Measurements from ENCODE around the gene COG3.

The COG3 gene

DNA sequence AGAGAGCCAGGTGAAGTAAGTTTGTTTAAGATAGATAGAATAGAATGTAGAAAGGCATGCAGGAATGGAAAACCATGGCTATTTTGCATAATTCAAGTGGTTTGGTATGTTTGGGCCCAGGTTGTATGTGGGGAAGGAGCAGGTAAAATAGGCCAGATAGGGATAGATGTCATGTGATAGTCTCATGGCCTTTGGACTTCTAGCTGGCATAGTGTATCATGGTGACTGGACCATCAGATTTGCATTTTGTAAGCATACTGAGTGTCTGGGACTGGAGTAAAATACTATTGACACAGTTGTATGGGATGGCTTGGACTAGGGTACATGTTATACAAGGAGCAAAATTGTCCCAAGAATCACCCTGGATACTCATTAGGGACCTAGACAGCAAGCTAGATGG is 38.9 kb downstream of the COG3 start:
- DNase-seq (ENCODE audit: low read depth in 2 of 2): no peak

DNA sequence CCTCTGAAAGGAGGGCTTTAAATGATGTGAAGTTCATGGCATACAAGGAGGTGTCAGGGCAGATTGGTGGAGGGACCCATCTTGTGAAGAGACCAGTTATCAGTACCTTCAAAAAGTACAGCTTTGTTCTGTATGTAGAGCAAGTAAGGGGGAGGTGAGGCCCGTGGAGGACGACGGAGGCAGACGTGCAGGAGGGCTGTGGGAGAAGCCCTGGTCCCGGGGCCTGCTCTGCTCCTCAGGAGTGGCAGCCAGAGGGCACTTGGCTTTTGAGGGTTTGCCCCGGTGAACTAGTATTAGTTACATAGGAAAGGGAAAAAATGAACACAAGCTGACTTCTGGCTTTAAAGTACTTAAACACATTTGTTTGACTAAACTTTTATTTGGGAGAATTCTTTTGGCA is 42.1 kb downstream of the COG3 start:
- no peak for DNase-seq (ENCODE audit: low read depth in 2 of 2)

DNA sequence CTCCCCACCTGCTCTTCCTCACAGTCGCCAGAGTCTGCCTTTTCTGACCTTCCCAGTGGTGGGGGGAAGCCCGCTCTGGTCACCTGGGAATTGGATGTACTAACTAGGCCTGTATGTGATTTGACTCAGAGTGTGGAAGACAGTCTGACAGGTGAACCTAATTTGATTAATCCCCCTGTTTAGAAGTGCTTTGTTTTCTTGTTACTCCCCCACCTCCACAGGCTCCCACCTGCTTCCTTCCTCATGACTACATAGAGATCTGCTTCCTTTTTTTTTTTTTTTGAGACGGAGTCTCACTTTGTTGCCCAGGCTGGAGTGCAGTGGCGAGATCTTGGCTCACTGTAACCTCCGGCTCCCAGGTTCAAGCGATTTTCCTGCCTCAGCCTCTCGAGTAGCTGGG is 44.0 kb downstream of the COG3 start:
- DNase-seq (ENCODE audit: low read depth in 2 of 2): no peak

DNA sequence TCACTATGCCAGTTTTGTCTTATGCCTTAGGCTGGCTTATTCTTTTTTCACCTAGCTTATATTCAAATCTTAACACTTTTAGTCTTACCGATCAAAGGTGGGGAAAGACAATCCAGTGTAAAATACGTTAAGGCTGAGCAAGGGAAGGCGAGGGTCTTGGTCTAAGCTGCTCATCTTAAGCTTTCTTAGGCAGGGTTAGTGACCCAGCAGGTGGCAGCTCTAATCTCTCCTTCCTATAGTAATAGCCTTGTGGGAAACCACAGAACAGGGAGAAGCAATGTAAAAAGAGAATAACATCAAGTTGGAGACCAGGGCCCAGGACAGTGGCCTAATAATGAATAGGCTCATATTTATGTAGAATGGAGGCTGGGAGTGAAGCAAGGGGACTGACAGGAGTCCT is 45.9 kb downstream of the COG3 start:
- DNase-seq (ENCODE audit: low read depth in 2 of 2): no peak

DNA sequence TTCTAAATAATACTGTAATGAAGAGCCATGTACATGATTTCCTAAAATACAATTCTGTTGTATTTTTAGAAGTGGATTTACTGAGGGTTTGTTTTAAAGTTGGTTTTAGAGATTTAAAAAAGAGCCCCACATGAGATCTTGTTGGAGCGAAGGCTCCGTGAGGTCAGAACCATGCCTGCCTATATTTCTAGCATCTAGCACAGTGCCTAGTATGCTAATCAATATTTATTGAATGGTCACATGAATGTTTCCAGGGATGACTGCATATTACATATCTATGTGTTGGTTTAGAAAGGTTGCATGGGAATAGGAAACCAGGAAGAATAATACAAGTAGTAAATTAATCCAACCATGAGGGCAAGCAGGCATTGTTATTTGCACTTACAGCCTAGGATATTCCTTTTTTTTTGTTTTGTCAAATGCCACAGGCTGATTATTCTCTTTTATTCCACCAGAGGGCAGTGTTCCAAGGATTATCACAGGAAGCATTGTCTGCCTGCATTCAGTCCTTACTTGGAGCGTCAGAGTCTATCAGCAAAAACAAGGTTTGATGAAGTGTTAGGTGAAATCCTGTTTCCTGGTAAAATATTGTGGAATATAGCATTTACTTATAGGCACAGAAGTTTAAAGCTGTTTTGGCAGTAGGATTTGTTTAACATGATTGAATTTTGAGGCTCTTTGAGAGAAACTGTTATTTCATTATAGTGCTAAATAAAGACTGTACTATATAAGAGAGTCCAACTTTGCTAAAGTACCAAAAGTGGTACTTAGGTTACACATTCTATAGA is 46.8 kb downstream of the COG3 start:
- DNase-seq (ENCODE audit: low read depth in 2 of 2): no peak

DNA sequence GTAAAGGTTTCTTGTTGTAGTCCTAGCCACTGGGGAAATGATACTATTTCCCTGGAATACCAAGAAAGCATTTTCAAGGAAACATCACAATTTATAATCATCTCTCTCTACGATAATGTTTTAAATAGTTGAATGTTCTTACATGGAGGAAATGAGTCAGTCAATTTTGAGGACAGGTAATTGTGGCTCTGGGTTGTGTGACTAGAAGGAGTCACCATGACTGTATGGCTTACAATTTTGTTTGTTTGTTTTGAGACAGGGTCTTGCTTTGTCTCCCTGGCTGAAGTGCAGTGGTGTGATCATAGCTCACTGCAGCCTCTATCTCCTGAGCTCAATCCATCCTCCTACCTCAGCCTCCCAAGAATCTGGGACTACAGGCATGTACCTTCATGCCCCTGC is 47.4 kb downstream of the COG3 start:
- DNase-seq (ENCODE audit: low read depth in 2 of 2): no peak

DNA sequence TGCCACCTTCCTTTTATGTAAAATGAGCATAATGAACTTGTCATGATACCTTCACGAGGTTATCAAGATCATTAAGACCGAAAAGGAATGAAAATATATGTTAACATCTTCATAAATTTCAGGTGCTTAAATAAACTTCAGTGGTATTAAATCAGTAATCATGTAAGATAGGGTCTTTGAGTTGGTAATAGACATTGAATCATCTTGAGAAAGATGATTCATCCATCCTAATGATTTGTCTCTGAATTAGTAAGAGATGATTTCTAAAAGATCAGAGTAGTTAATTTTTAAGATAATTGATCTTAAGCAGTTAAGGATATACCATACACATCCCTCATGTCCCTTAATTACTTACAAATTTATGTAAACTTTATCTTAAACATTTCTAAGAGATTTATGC is 52.0 kb downstream of the COG3 start:
- no peak for DNase-seq (ENCODE audit: low read depth in 2 of 2)

DNA sequence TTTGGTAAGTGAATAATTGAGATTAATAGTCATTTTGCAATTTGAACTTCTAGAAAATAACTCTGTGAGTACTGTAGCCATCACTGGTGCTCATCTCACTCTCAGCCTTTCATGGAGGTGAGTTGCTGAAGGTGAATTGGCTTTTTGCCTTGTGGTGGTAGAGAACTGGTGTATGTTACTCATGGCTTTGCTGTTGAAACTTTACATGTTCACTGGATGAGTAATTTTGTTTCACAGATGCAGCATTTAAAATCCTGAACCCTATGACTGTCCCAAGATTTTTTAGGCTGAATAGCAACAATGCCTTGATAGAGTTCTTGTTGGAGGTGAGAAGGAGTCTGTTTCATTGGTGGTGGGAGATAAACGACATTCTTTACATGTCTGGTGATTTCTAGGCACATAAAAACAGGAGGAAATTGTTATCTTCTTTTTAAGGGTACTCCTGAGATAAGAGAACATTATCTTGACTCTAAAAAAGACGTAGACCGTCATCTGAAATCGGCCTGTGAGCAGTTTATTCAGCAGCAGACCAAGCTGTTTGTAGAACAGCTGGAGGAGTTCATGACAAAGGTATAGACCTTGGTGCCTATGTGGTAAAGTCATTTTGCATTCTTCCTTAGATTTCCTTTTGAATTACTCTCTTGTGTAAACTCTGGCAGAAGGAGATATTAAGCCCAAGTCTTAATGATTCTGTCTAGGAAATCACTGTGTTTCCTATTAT is 53.9 kb downstream of the COG3 start:
- no peak for DNase-seq (ENCODE audit: low read depth in 2 of 2)

DNA sequence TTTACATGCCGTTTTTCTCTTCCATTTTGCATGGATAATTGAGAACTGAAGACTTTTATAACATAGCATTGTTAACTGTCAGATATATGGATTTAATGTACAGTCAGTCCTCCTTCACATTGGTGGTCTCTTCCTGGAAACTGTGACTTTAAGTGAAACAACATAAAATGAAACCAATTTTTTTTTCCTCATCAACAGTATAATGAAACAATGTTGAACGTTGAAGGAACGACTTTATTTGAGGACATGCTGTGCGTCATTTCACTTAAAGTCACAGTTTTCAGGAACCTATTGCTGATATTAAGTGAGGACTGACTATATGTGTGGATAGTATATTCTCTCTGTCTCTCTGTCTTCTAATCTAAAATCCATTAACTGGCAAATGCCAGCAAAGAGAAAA is 54.8 kb downstream of the COG3 start:
- DNase-seq (ENCODE audit: low read depth in 2 of 2): no peak

DNA sequence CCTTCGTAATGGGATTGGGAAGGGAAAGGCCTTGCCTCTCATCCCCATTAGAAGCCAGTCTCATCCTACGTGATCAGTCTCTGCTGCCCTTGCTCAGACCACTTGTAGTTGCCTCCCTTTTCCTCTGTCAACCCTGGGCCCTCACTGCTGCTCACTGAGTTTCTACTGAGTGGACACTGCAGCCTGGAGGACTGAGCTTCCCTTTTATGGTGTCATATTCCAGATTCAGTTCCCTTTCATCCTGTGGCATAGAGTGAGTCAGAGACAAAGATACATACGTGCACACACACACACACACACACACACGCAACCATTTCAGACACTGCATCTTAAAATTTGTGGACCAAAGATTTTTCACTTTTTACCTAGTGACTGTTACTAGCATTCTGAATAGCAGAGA is 56.6 kb downstream of the COG3 start:
- DNase-seq (ENCODE audit: low read depth in 2 of 2): no peak

DNA sequence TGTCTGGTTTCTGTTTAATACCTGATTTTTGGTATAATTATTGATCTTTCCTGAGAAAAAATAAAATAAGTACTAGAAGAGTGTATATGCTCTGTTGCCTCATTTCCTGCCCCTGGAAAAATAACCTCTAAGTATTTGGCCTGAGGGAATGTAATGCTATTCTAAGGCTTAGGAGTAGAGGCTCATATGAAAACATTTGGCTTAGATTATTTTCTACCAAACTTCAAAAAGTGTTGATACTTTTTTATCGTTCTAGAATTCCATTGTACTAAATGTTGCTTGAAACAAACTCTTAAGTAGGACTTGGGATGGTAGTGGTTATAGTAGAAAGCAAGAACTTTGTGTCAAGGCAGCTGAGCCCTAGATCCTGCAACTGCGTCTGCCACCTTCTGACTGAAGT is 57.8 kb downstream of the COG3 start:
- DNase-seq (ENCODE audit: low read depth in 2 of 2): no peak

DNA sequence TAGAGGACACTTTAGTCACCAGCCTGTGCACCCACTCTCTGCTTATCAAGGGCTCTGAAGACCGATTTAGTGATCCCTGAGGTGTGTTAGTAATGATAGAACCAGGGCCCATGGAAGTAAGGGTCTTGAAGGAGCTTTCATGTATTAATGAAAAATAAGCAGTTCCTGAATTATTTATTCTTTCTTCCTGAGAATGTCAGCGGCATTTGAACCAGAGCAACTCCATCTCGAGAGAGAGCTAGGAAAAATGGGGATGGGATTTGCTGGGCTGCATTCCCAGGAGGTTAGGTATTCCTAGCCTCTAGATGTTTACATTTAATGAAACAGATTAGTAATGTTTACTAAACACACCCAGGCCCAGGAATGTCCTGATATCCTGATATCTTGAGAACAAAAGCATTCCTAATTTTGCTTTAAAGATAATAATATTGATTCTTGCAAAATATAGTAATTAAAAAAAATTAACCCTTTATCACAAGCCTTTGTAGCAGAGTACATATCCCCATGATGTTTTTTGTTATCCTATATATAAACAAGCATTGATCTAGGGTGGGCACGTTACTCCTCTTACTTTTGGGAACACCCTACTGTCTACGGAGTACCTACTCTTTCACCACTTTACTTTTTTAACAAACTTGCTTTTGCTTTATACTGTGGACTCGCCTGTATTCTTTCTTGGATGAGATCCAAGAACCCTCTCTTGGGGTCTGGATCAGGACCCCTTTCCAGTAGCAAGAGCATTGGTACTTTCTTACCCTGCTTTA is 63.1 kb downstream of the COG3 start:
- no peak for DNase-seq (ENCODE audit: low read depth in 2 of 2)

DNA sequence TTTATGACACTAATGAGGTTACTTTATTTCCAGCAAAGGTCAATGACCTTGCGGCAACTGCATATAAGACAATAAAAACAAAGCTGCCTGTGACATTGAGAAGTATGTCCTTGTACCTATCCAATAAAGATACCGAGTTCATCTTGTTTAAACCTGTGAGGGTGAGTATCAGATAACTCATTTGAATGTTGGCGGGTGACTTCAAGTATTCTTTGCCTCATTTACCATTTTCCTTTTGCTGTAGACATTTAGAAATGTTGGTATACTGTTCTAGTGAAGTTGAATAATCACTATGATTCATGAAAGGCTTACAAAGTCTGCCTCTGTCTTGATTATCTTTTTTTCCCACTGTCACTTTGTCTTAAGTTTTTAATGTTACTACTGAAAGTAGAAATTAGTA is 65.0 kb downstream of the COG3 start:
- DNase-seq (ENCODE audit: low read depth in 2 of 2): no peak

DNA sequence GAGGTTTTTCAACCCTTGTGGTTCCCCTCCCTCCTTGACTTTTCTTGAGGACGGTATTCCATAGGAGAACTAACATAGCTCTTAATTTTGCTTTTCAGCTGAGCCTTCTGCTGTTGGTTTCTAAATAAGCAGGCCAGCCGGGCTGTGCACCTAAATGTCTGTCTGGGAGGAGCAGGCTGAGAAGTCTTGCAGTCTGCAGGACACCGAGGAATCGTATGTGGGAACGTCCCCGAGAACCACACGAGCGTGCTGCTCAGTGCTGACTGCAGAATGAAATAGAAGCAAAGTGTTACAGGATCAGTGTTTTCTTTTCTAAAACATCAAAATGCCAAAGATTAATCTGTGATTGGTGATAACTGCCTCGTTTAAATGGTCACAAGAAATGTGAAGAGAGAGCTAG is 69.9 kb downstream of the COG3 start:
- DNase-seq (ENCODE audit: low read depth in 2 of 2): no peak

DNA sequence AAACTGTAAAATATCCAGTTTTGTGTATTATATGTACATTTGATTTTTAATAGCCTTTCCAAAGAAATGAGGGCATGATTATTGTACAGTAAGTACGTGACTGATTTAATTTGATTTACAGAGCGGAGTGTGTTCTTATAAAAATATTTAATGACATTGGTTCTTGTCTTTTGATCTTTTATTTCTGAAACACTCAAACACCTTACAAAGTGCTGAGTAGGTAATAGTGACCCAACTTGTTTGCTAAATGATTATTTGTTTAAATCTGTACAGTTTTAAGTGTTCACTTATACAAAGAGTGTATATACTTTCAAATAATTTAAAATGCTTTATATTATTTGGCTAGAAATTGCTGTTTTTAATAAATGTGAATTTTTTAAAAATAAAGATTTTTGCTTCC is 71.5 kb downstream of the COG3 start:
- no peak for DNase-seq (ENCODE audit: low read depth in 2 of 2)

DNA sequence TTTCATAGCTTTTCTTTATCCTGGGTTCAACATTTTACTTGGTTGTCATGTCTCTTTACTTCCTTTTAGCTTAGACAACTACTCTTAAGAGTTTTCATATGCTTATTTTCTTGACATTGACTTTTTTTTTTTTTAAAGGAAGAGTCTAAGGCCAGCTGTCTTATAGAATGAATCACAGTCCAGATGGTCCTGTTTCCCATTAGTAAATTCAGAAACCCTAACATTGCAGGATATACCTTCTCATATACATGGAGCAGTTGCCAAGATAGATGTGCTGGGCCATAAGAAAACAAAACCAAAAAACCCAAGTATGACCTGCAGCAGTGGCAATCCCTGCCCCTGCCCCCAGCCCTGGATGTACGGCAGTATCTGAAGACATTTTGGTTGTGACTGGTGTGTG is 72.8 kb downstream of the COG3 start:
- no peak for DNase-seq (ENCODE audit: low read depth in 2 of 2)

DNA sequence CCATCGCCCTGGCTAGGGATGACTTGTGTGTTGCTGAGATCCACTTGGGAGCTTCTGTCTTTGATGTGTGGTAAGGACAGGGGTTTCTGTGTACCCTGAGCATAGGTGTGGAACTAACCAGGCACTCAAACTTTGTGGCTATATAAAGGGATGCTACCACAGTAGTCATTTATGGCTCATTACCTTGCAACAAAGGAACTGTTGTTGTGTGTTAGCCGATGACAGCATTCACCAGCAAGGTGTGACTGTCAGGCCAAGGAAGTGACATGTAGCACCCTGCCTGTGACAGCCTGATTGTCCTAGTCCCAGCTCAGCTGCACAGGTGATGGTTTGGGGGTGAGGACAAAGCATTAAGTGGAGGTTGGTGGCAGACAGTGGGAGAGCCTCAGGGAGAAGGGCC is 73.6 kb downstream of the COG3 start:
- DNase-seq (ENCODE audit: low read depth in 2 of 2): no peak

DNA sequence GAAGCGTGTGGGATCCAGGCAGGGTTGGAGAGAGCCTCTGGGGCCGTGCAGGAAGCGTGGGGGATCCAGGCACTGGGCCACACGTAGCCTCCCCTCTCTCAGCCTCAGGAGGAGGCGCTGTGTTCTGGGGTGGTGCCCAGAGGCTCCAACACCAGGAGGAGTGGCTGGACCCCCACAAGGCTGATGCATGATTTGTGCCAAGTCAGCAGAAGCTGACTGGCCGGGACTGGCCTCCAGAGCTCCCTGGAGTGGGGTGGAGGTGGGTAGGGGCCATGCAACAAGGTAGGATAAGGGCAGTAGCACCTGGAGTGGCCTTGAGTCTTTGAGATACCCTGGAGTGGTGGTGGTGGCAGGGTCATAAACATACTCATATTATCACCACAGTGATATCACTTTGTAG is 75.5 kb downstream of the COG3 start:
- no peak for DNase-seq (ENCODE audit: low read depth in 2 of 2)

DNA sequence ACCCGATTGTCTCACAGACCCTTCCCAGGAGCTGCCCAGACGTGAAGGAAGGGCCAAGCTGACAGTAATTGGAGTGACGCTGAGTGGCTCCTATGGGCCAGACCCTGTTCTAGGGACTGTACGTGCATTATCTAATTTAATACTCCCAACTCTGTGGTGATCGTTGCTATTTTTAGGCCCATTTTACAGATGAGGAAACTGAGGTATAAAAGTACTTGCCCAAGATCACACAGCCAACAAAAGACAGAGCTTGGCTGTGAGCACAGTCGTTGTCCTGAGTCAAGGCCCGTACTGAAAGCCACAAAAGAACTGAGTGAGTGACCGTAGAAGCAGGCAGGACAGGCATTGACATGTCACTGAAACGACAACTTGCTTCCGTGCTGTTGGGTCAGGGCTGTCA is 76.1 kb downstream of the COG3 start:
- no peak for DNase-seq (ENCODE audit: low read depth in 2 of 2)

DNA sequence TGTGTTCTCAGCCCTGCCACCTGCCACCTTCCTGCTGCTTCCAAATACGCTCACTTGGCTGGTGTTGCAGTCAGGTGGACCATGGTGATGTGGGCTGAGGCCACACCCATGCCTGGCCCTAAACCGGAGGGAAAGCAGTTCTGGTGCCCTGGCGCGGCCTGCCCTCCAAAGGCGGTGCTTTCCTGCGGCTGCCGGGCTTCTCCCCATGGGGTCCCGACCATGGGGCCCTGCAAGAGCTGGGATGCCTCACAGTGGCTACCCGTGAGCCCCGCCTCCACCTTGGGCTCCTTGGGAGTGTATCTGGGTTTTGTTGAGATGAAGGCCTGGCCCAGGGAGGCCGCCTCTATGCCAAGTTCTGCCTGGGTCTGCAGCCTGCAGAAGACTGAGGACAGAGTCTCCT is 77.1 kb downstream of the COG3 start:
- no peak for DNase-seq (ENCODE audit: low read depth in 2 of 2)

DNA sequence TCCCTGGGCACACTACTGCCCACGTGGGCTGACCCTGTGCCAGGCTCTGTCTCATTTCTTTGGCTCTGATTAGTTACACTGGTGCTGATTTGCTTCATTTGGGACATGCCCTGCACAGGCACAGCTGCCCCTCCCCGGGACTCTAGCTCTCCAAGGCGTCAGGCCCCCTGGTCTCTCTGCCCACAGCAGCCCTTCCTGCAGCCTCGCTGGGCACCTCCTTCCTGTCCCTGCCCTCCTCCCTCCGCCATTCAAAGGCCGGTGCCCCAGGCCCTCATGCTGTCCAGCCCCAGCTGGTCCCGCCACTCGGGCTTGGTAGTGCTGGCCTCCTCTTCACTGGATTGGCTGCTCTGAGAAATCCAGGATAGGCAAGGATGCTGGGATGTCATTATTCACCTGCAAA is 77.7 kb downstream of the COG3 start:
- no peak for DNase-seq (ENCODE audit: low read depth in 2 of 2)

DNA sequence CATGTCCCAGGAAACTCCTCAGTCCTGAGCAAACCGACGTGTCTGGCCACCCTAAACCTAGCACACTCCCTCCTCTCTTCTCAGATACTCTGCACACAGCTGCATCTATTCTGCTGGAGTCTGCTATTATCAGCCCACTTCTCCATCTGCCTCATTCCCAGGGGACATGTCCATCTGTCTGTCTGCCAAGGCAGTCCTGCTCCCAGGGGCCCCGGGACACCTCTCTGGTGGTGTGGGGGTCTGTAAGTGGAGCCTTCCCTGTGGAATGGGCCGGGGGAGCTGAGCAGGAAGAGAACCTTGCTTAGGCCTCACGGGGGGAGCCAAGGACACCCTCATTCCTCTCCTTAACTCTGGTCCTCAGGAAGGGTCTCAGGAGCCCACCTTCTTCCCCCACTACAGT is 78.1 kb downstream of the COG3 start:
- DNase-seq (ENCODE audit: low read depth in 2 of 2): no peak

DNA sequence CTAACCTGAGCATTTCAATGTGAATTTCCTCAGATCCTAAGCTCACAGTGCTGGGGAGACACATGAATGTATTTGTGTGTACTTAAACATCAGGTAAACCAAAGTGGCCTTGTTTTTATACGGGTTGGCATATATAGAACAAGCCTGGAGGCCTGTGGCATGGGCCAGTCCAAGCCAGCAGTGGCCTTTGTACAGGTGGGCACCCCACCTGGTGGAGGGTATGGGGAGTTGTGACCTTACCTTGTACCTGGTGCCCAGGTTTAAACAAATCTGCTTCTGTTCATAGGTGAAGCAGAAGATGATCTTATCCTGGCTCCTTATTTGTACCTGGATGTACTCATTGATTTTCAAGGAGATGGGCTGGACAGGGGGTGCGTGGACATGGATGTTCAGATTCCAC is 79.8 kb downstream of the COG3 start:
- no peak for DNase-seq (ENCODE audit: low read depth in 2 of 2)
